NCI-H345 treated with DMSO at 0.1 percent for 48 hours (cell line): Measurements from ENCODE around the gene CELF2.

Experiments
- DNase-seq: peaks from one replicate; lab custom pipeline; 2025; ENCODE audit not compliant: unreplicated experiment; lab: John Stamatoyannopoulos, UW

Gene CELF2

DNA sequence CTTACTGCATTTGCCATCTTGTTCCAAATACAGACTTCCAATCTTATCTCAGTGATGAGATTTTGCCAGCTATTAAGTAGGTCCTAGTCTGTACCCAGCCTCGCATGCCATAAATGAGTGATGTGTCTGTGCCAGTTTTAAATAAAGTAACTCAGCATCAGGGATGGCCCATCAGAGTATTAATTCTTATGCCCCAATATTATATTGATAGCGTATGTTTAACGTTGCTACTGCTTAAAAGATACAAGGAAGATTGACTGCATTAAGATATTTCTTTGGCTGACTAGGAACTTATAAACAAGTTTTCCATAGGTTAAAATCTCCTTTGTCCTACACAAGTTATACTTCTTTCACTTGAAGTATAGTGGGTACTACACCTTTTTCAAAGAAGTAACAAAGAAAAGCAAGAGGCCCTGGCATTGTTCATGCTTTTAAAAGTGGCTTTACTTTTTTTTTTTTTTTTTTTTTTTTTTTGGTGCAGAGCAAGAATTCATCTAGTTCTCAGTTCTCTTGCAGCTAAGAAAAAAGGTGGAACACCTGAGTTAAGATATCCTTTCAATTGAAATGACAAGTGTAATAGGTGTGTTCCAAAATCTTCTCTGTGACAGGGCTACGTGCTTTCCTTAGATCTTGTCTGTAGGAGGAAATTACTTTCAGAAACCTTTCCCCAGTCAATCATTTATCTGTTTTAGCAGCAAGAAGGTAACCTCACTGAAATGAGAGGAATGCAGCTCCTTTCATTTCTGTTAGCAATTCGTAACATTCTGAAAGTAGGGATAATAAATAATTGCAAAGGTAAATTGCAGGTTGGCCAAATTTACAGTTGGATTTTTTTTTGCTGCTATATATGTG, 245.0 kb downstream of the CELF2 start:
- DNase-seq: no peak

DNA sequence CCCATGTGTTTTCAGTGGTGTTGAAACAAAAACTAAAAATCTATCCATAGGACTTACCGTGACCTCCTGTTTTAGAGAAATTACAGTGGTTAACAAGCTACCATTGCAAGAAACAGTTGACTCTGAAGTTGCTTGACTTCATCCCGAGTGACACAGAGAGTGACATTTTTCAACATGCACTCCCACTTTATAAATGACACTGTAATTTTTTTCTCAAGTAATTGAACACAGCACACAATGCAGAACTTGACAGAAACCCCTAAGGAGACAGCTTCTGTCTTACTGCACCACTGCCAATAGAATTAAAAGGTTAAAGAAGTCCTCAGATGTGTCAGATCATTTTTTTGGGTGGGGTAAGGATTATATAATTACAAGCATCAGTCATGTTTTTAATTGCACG, 246.1 kb downstream of the CELF2 start:
- DNase-seq: no peak

DNA sequence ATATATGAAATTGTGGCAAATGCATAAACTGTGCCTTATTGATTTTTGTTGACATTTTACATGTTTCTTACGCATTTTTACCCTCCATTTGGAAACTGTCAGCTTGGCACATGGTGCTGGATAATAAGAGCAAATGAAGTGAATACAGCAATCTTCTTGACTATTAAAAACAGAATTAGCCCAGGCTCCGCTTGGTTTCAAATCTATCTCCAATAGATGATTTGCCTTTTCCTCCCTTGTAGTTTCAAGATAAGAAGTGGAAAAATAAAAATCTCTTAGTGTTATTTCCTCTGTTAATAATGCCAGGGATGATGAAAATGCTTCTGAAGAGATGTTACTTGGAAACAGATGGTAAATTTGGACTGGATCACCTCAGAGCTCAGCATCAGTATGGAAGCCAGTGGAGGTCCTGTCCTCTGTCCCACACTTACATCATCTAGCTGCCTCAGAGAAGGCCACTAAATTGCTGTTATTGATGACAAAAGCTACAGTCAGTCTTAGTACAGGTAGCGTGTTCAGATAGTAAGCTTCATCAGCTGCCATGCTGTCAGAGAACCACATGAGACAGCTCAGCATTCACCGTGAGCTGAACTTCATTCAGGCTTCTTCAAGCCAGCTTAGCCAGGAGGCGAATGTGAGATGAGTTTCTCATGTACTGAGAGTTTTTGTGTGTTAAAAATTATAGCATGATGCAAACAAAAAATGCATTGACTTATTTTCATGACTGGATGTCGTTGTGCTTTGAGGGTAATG, 246.8 kb downstream of the CELF2 start:
- no peak for DNase-seq

DNA sequence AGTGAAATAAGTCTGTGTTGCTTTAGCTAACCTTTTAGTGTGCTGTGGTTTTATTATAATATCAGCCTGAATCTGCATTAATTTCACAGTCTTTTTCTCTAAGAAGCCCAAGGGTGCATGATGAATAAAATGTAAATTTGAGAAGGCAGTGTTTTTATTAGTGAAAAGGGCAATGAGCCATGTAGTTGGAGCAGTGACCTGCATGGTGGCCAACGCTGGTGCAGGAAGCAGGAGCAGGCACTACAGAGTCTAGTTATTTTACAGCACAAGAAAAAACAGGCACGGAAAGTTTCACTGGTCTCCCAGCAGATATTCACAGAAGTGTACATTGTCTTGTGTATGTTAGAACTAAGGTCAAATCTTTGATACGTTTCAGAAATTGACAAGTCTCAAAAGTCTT, 247.8 kb downstream of the CELF2 start:
- no peak for DNase-seq

DNA sequence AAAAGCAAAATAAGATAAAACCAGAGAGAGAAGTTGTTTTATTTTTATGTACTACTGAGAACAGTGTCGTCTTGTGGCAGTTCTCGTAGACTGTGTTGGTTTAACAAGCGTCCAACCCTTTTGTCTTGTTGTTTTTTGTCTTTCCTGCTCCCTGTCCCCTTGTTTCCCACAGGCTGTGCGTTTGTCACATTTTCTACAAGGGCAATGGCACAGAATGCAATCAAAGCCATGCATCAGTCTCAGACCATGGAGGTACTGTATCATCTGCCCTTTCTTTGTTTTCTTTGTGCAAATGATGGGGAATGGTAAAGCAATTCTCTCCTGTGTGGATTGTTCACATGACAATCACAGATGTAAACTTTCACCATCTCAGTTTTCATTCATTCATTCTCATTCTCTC, 248.8 kb downstream of the CELF2 start:
- DNase-seq: no peak

DNA sequence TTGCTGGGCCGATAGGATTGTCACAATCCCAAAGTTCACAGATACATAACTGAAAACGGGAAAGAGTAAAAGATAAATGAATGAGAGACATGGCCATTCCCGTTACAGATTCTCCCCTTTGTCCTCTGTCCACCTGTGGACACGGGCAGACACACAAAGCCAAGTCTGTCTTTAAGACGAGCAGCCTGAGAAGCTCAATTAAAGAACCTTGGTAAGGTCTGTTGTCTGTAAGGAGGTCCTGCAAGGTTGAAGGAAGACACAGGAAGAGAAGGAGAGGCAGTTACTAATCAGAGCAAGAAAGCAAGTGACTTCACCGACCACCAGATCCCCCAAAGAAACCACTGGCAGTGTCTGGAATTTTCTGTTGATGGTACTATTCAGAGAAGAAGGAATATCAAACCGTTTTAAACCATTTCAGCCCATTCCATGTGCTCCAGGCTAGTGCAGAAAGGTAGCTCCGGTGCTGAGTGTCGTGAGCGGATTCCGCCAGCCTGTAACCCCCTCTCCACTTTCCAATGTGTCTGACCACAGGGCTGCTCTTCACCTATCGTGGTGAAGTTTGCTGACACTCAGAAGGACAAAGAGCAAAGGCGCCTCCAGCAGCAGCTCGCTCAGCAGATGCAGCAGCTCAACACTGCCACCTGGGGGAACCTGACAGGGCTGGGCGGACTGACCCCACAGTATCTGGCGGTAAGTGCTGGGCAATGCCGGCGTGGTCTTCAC, 252.6 kb downstream of the CELF2 start:
- DNase-seq: no peak

DNA sequence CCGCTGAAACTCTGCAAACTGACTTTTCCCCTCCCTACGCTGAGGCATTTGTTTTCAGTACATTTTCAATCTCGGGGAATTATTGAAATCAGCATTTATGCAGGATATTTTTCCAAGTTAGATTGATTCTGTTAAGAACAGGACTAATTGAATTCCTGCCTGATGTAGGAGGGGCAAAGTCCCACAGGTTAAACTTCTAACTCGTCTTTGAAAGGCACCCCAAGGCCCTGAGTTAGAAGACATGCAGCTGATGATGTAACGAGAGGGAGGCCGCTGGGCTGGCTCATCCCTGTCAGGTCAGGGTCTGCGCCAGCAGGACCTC, 253.1 kb downstream of the CELF2 start:
- no peak for DNase-seq

DNA sequence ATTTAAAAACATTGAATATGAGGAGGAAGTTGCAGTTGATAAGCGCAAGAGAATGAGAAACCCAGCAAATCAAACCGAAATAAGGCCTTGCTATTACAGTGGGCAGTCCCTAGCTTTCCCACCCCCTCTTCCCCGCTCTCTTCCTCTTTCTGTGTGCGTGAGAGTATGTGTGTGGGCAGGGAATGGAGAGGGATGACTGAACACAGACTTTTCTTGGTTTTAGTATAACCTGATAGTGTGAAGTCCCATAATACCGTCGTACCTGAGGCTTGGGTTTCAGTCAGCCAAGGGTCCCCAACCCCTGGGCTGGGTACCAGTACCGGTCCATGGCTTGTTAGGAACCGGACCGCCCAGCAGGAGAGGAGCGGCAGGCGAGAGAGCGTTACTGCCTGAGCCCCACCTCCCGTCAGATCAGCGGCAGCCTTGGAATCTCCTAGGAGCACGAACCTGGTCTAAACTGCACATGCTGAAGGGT, 255.3 kb downstream of the CELF2 start:
- DNase-seq: no peak

DNA sequence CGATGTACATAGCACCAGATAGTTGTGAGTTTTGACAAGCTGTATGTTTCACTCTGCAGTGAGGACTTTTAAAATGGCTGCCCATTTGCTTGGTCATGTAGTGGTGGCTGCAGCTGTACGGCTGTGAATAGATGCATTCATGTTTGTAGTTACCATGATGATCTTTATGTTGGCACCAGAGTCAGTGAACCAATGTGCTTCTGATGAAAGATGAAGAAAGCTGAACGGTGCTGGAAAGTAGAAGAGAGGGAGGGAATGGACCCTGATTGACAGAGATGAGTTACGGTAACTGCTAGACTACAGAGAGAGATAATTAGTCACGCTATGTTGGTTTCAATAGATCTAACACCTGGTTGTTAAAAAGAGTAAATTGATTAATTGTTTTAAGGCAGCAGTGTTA, 256.8 kb downstream of the CELF2 start:
- no peak for DNase-seq

DNA sequence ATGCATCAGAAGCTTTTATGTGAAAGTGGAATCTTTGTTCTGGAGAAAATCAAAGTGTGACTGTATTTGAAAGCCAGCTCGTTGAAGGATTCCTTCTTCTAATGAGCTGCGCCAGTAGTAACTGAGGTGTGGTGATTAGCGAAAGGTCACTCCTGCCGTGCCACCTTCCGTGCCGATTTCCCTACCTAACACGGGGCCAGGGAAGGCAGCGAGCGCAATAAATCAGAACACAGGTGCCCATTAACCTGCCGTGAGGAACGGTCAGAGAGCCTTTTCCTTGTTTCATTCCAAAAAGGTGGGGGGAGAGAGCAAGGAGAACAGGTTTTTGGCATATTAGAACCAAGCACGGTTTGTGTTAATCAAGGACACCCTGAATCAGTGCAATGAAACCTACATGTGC, 258.0 kb downstream of the CELF2 start:
- no peak for DNase-seq

DNA sequence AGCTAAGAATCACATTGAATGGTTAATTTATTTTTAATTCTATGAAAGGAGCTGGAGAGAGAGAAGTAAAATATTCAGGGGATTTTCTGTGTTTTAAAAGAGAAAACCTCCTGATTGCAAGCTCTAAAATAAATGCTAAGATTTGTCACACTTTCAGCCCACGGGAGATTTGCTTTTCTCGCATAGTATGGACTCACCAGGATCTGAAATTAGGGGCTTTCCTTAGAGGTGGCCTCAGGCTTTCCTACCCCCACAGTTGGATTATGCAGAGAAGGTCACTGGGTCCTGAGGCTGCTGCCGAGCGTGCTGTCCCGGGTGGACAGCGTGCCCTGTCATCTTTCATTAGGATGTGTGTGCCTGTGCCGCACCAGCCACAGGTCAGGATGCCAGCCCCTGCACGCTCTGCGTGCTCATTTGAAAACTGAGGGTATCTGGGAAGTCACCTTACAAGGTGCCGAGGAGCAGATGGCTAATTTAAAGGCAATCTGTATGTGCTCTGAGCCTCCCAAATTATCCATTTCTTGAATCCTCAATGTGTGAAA, 258.8 kb downstream of the CELF2 start:
- no peak for DNase-seq

DNA sequence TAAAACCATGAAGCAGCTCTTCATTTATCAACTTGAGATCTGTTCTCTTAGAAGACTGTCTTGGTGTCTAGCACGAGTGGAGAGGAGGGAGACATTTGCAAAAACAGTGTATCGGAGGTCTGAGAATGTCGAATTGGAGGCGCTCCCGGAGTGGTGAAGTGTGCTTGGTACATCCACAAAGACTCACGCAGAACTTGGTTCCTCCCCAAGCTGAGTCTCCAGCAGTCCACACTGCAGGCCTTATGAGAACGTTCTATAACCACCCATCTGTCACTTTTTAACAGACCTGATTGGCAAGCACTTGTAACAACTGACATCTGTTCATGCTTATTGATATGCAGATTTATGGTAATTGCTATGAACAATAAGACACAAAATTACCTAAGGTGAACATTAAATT, 261.6 kb downstream of the CELF2 start:
- no peak for DNase-seq

DNA sequence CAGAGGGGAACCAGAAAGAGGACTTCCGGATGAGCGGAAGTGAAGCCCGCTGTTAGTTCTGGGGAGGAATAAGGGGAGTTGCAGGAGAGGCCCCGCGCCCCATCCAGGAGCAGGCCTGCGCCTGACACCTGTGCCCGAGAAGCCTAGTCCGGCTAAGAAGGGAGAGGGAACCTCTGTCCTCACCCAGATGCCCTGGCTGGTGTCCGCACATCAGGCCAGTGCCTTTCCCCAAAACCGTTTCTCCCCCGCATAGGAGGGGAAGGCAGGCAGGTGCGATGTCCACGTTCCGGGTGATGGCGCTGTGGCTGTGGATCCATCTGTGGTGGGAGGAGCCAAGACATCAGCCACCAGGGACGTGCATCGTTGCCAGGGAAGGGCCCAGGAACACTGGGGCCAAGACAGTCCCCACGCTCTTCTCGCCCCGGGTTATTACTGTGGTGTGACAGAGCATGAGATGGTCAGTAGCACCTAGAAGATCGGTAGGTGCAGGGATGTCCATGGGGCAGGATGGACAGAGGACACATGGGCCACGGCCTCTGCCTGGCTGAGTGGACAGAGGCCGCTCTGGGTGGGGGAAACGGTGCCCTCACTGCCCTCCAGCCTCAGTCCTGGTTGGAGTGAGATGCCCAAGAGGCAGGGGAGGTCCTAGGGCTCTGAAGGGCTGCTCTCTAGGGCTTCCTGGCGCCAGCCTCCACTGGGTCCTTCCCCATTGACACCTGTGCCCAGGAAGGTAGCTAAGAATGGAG, 262.7 kb downstream of the CELF2 start:
- no peak for DNase-seq

DNA sequence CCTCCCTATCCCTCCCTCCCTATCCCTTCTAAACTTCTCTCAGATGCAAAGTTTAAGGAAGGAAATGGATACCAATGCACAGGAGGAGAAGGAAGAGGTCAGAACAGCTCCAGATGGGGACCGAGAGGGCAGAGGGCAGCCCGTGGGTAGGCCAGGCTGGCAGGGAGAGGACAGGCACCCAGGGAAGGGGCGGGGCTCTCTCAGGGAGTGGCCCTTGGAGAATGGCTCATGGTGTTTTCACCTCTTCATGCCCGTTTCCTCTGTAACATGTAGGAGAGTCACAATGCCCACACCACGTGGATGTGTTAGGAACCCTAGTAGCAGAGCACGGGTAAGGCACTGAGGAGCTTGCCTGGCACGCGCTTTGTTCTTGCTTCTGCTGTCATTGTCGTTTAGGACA, 264.5 kb downstream of the CELF2 start:
- no peak for DNase-seq

DNA sequence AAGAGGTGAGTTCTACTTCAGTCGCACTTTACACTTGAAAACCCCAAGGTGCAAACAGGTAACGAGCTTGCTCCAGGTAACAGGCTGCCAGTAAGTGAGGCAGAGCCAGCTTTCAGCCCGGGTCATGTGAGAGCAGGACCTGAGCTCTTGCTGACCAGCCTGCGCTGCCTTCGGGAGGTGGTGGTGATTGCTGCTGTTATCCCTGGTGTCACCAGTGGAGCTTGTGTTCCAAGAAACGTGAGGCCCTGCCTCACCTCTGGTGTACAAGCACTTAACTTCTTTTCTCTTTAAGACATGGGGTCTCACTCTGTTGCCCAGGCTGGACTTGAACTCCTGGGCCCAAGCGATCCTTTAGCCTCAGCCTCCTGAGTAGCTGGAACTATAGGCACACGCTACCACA, 265.0 kb downstream of the CELF2 start:
- DNase-seq: no peak

DNA sequence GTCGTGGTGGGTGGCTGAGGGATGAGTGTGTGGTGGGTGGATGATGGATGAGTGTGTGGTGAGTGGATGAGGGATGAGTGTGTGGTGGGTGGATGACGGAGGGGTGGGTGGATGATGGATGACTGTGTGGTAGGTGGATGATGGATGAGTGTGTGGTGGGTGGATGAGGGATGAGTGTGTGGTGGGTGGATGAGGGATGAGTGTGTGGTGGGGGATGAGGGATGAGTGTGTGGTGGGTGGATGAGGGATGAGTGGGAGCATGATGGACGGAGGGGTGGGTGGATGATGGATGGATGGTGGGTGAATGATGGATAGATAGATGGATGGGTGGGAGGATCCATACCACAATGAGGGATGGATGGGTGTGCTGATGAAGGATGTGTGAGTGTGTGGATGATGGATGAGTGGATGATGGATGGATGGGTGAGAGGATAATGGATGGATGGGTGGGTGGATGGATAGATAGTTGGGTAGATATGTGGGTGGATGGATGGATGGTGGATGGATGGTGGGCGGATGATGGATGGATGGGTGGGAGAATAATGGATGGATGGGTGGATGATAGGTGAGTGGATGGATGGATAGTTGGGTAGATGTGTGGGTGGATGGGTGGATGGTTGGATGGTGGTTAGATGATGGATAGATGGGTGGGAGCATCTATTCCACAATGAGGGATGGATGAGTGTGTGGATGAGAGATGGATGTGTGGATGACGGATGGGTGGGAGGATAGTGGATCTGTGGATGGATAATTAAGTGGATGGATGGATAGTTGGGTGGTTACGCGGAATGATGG, 266.8 kb downstream of the CELF2 start:
- no peak for DNase-seq

DNA sequence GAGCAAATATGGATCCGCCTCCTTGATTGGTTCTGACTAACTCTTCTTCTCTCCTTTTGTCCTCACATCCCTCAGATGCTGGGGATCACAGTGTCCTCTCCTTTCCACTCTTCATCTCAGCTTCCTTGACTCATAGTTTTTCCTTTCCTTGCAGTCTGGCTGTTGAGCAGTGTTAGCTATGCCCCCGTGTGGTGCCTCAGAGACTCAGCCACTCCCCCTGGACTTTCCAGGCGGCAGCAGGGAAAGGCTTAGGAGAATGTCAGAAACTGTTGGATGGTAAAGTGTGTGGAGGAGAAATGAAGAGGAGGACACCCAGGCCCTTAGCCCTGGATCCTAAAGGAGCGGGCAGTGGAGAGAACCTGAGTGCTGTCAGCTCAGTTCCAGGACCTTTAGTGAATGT, 267.5 kb downstream of the CELF2 start:
- no peak for DNase-seq

DNA sequence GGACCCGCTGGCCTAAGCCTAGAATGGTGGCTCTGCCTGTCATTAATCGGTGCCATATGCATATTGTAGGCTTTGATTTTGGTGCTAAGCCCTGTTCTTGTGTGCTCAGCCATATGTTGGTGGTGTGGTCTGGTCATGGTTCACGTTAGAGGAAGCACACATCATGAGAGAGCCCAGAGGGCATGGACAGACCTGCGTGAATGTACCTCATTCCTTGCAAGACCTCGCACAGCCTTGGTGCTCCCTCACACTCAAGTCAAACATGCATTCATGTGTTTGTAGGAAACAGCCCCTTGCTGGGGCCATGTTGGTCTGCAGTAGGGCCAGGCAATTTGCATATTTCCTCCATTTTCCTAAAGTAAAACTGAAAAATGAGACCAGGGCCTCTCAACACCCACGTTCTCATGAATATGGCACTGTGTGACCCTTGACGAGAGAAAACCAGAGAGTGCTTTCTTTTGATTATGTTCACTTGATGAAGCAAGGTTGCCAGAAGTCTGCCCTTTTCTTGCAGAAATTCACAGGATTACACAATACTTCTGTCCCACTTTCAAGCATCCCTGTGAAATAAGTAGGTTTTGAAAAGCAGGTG, 268.7 kb downstream of the CELF2 start:
- no peak for DNase-seq

DNA sequence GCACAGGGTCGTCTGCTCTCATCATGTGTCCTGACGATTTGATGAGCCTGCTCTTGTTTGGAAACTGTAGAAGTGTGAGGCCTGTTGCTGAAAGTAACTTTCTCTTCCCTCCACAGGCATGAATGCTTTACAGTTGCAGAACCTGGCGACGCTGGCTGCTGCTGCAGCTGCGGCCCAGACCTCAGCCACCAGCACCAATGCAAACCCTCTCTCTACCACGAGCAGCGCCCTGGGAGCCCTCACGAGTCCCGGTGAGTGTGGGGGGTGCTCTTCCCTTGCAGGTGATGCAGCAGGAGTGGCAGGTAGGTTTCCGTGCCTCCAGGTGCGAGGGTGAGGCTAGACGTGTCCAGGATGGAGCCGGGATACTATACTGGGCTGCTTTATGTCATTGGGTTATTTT, 270.6 kb downstream of the CELF2 start:
- no peak for DNase-seq
